Right atrium auricular region (tissue), 2 donors: Measurements from ENCODE around the gene PPP1R10. TPM values are rescaled to one million over a fixed set of nuclear protein-coding genes. Genes with fewer than 3 reads are reported as not detected.
A peak's percentile ranks its signal among the peaks of the same experiment; 100 is the strongest.
"Not testable (repeated sequence)": the region's sequence is repeated elsewhere in the genome, so short reads cannot be mapped to it uniquely, and the experiment has no call there.

Experiments
- DNase-seq: peaks from one replicate; pipeline ENCODE4 v3.0.0-alpha.2; 2019; ENCODE audit warnings: low spot score
- H3K27ac ChIP-seq, 2 donors: fragments of 200-600 bp; sonication (generic); 1 replicate in 1 of 2; 2 replicates in 1 of 2; pipeline ENCODE4 v1.5.1; 2016 to 2019
- H3K27me3 ChIP-seq, 2 donors: fragments of 200-600 bp; sonication (generic); one replicate each; pipeline versions ENCODE4 v1.5.1 to v1.6.0; 2017 to 2019
- H3K36me3 ChIP-seq: fragments of 200-600 bp; sonication (generic); one replicate; pipeline ENCODE4 v1.5.1; 2016
- H3K4me1 ChIP-seq, 2 donors: fragments of 200-600 bp; sonication (generic); one replicate each; pipeline versions ENCODE4 v1.5.1 to v1.6.0; 2017 to 2019
- H3K4me3 ChIP-seq, 2 donors: fragments of 200-600 bp; sonication (generic); 1 replicate in 1 of 2; 2 replicates in 1 of 2; pipeline ENCODE4 v1.5.1; 2017 to 2019; ENCODE audit warnings: mild to moderate bottlenecking in 1 of 2, moderate library complexity in 1 of 2
- H3K9me3 ChIP-seq, 2 donors: fragments of 200-600 bp; sonication (generic); one replicate each; pipeline ENCODE4 v1.5.1; 2019
- total RNA-seq, 2 donors: library from RNA; depleted of rRNA; stranded (reverse); fragments of >200 nt; gene quantifications; one replicate each; pipeline ENCODE4 v1.1.0, GENCODE V29; 2016
- TF ChIP-seq, protein P1 (sequence below), 2 donors: fragments of 200-600 bp; sonication (generic); IDR thresholded peaks; one replicate each; pipeline ENCODE4 v1.5.1; 2019; ENCODE audit warnings: antibody characterized with exemption in 2 of 2

PPP1R10 gene
- total RNA-seq, 2 donors from 2014 or later: 18.4 to 20.6 TPM

DNA sequence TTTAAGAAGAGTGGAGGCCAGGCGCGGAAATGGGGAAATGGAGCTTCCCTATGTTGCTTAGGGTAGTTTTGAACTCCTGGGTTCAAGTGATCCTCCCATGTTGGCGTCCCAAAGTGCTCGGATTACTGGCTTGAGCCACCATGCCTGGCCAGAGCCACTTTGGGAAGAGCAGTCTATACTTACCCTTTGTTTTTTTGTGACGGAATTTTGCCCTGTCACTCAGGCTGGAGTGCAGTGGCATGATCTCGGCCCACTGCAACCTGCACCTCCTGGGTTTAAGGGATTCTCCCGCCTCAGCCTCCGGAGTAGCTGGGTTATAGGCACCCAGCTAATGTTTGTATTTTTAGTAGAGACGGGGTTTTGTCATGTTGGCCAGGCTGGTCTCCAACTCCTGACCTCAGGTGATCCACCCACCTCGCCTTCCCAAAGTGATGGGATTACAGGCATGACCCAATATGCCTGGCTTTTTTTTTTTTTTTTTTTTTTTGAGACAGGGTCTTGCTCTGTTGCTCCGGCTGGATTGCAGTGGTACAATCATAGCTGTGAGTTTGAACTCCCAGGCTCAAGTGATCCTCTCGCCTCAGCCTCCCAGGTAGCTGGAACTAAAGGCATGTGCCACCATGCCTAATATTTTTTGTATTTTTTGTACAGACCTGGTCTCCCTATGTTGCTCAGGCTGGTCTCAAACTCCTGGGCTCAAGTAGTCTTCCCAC, 18.0 kb downstream of the PPP1R10 start:
- H3K4me1 ChIP-seq: no peaks in the 10 kb centered on the region
- H3K27ac ChIP-seq: no peak overlapping the region
- no peaks in the 10 kb centered on the region for H3K9me3 ChIP-seq
- H3K36me3 ChIP-seq: peaks cover 40% of the 10 kb centered on the region
- no peaks in the 10 kb centered on the region for H3K27me3 ChIP-seq
- TF ChIP-seq, protein P1, sequence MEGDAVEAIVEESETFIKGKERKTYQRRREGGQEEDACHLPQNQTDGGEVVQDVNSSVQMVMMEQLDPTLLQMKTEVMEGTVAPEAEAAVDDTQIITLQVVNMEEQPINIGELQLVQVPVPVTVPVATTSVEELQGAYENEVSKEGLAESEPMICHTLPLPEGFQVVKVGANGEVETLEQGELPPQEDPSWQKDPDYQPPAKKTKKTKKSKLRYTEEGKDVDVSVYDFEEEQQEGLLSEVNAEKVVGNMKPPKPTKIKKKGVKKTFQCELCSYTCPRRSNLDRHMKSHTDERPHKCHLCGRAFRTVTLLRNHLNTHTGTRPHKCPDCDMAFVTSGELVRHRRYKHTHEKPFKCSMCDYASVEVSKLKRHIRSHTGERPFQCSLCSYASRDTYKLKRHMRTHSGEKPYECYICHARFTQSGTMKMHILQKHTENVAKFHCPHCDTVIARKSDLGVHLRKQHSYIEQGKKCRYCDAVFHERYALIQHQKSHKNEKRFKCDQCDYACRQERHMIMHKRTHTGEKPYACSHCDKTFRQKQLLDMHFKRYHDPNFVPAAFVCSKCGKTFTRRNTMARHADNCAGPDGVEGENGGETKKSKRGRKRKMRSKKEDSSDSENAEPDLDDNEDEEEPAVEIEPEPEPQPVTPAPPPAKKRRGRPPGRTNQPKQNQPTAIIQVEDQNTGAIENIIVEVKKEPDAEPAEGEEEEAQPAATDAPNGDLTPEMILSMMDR (IDR thresholded peaks at IDR 0.05): no peak
- DNase-seq: no peak
- H3K4me3 ChIP-seq: no peak overlapping the region

GRCh38 chr6:30597315-30598144, 19.5 kb downstream of the PPP1R10 start:
- H3K4me1 ChIP-seq, H3K27ac ChIP-seq, H3K4me3 ChIP-seq, H3K9me3 ChIP-seq, H3K27me3 ChIP-seq: not testable (repeated sequence)
- peak; percentile 88 for DNase-seq
- peaks cover 25% of the 10 kb centered on the region for H3K36me3 ChIP-seq
- TF ChIP-seq, protein P1 (IDR thresholded peaks at IDR 0.05): peak; percentile 69 to 86

GRCh38 chr6:30592287-30592686, 24.8 kb downstream of the PPP1R10 start:
- H3K27ac ChIP-seq: no peak overlapping the region
- TF ChIP-seq, protein P1 (IDR thresholded peaks at IDR 0.05): no peak
- DNase-seq: no peak
- peaks cover 48% of the 10 kb centered on the region for H3K36me3 ChIP-seq
- H3K9me3 ChIP-seq: no peaks in the 10 kb centered on the region
- H3K4me1 ChIP-seq: no peaks in the 10 kb centered on the region
- no peak overlapping the region for H3K4me3 ChIP-seq
- no peaks in the 10 kb centered on the region for H3K27me3 ChIP-seq

- Histone ChIP-seq H3K9me3 (no peaks in the 10 kb centered on the region), H3K27ac (peak overlapping the region in 1 of 2 donors; percentile 16), H3K36me3 (peaks cover 61% of the 10 kb centered on the region), H3K27me3 (no peaks in the 10 kb centered on the region), H3K4me3 (no peak overlapping the region), H3K4me1 (no peaks in the 10 kb centered on the region)
- no peak for DNase-seq
- TF ChIP-seq, protein P1 (IDR thresholded peaks at IDR 0.05): no peak
Observed at GRCh38 chr6:30591008-30591407, 26.0 kb downstream of the PPP1R10 start.

- Histone ChIP-seq H3K4me1 (no peaks in the 10 kb centered on the region), H3K4me3 (no peak overlapping the region), H3K27me3 (no peaks in the 10 kb centered on the region), H3K9me3 (no peaks in the 10 kb centered on the region), H3K27ac (peak overlapping the region in 1 of 2 donors; percentile 16), H3K36me3 (peaks cover 66% of the 10 kb centered on the region)
- TF ChIP-seq, protein P1 (IDR thresholded peaks at IDR 0.05): no peak
- no peak for DNase-seq
Observed at GRCh38 chr6:30590509-30590908, 26.5 kb downstream of the PPP1R10 start.
